ENCODE measurements around the gene SHB.

The SHB gene

GRCh38 chr9:37938121-37938891 is 130.7 kb downstream of the SHB start:
- H3K27ac ChIP-seq = no peak overlapping the region; the same call in 1 of the 2 replicates
- TF ChIP-seq CTCF (conservative IDR thresholded peaks at IDR 0.05) = no peak

GRCh38 chr9:37937366-37937765 is 131.7 kb downstream of the SHB start:
- no peak for TF ChIP-seq CTCF (conservative IDR thresholded peaks at IDR 0.05)
- H3K27ac ChIP-seq = no peak overlapping the region

GRCh38 chr9:37936965-37937364 is 132.1 kb downstream of the SHB start:
- TF ChIP-seq CTCF (conservative IDR thresholded peaks at IDR 0.05) = no peak
- no peak overlapping the region for H3K27ac ChIP-seq

GRCh38 chr9:37936376-37936775 is 132.7 kb downstream of the SHB start:
- TF ChIP-seq CTCF (conservative IDR thresholded peaks at IDR 0.05) = no peak

GRCh38 chr9:37935096-37935495 is 133.9 kb downstream of the SHB start:
- H3K27ac ChIP-seq = no peak overlapping the region
- TF ChIP-seq CTCF (conservative IDR thresholded peaks at IDR 0.05) = no peak

More at GRCh38 chr9:37936376-37936775, 132.7 kb downstream of the SHB start:
- no peak overlapping the region for H3K27ac ChIP-seq

- no peak for TF ChIP-seq CTCF (conservative IDR thresholded peaks at IDR 0.05)
- H3K27ac ChIP-seq = no peak overlapping the region
These were observed 137.4 kb downstream of the SHB start for GRCh38 chr9:37931592-37931991.

GRCh38 chr9:37929441-37929895 is 139.6 kb downstream of the SHB start:
- no peak overlapping the region for H3K27ac ChIP-seq
- no peak for TF ChIP-seq CTCF (conservative IDR thresholded peaks at IDR 0.05)
